SK-N-SH (cell line): ENCODE results near the gene CARMIL3. TPM values are rescaled to one million over a fixed set of nuclear protein-coding genes. Genes with fewer than 3 reads are reported as not detected.
A peak's percentile ranks its signal among the peaks of the same experiment; 100 is the strongest.

ENCODE experiments used
- CTCF ChIA-PET: fragments of 300-600, 350-600 bp; formaldehyde crosslinking; extraction: SDS; loops from one replicate; lab custom pipeline; 2021; lab: Yijun Ruan, JAX
- POLR2A ChIA-PET: fragments of 350-600 bp; sonication (Branson Sonifier 250); formaldehyde crosslinking; extraction: SDS; loops from one replicate; lab custom pipeline; 2020; ENCODE audit warnings: antibody characterized with exemption, inconsistent platforms; lab: Yijun Ruan, JAX
- DNase-seq: peaks from one replicate; pipeline ENCODE4 v3.0.0; 2012
- H2AFZ ChIP-seq: fragments of 200-600 bp; sonication (generic); 2 replicates; pipeline ENCODE4 v1.8.1; 2016; ENCODE audit warnings: antibody characterized with exemption, mild to moderate bottlenecking, low read depth
- H3F3A ChIP-seq: fragments of 200-600 bp; sonication (generic); replicated peaks from 2 replicates; pipeline ENCODE3; 2016; ENCODE audit warnings: antibody characterized with exemption, mild to moderate bottlenecking; ENCODE audit not compliant: insufficient read depth
- H3K27ac ChIP-seq, 2 experiments: fragments of 200-500 bp in 1 of 2; fragments of 200-600 bp in 1 of 2; sonication (Bioruptor generic) in 1 of 2; sonication (generic), shearing (Covaris generic) in 1 of 2; 2 replicates each; pipeline versions ENCODE4 v1.5.1 to v1.6.1; 2014 to 2016; ENCODE audit warnings: low read depth in 2 of 2, inconsistent platforms in 1 of 2, low read length in 1 of 2, mild to moderate bottlenecking in 1 of 2, mixed read lengths in 1 of 2
- H3K27me3 ChIP-seq: fragments of 200-600 bp; sonication (generic), shearing (Covaris generic); 2 replicates; pipeline ENCODE4 v1.6.1; 2016; ENCODE audit warnings: mixed run types; ENCODE audit not compliant: insufficient read depth
- H3K36me3 ChIP-seq, 2 experiments: fragments of 200-500 bp in 1 of 2; fragments of 200-600 bp in 1 of 2; sonication (Bioruptor generic) in 1 of 2; sonication (generic) in 1 of 2; replicated peaks in 1 of 2; 2 replicates each; pipeline versions ENCODE3 to v1.5.1; 2014 to 2016; ENCODE audit warnings: low read length in 1 of 2, mild to moderate bottlenecking in 1 of 2; ENCODE audit not compliant: insufficient read depth in 2 of 2, control insufficient read depth in 1 of 2
- H3K4me1 ChIP-seq, 2 experiments: fragments of 200-500 bp in 1 of 2; fragments of 200-600 bp in 1 of 2; sonication (Bioruptor generic) in 1 of 2; sonication (generic), shearing (Covaris generic) in 1 of 2; 2 replicates each; pipeline versions ENCODE4 v1.5.1 to v1.6.1; 2014 to 2016; ENCODE audit warnings: low read depth in 1 of 2, low read length in 1 of 2, mixed run types in 1 of 2; ENCODE audit not compliant: insufficient read depth in 2 of 2, control insufficient read depth in 1 of 2
- H3K4me2 ChIP-seq: fragments of 200-600 bp; sonication (generic), shearing (Covaris generic); 2 replicates; pipeline ENCODE4 v1.6.1; 2017; ENCODE audit warnings: mixed run types
- H3K4me3 ChIP-seq, 2 experiments: fragments of 200-500 bp in 1 of 2; fragments of 200-600 bp in 1 of 2; sonication (Bioruptor generic) in 1 of 2; sonication (generic), shearing (Covaris generic) in 1 of 2; 2 replicates each; pipeline versions ENCODE4 v1.5.1 to v1.8.1; 2014 to 2016; ENCODE audit warnings: low read depth in 2 of 2, inconsistent platforms in 1 of 2, low read length in 1 of 2, mild to moderate bottlenecking in 1 of 2, mixed read lengths in 1 of 2, moderate library complexity in 1 of 2
- H3K79me2 ChIP-seq: fragments of 200-600 bp; sonication (generic); 2 replicates; pipeline ENCODE4 v1.8.1; 2017; ENCODE audit warnings: mild to moderate bottlenecking; ENCODE audit not compliant: insufficient read depth
- H3K9ac ChIP-seq: fragments of 200-600 bp; sonication (generic); 2 replicates; pipeline ENCODE4 v1.6.1; 2017; ENCODE audit warnings: mixed run types
- H3K9me2 ChIP-seq: fragments of 200-600 bp; sonication (generic); 2 replicates; pipeline ENCODE4 v1.6.1; 2017; ENCODE audit warnings: mixed run types
- H3K9me3 ChIP-seq: fragments of 200-600 bp; sonication (generic); 2 replicates; pipeline ENCODE4 v1.6.1; 2017; ENCODE audit warnings: mixed run types, mild to moderate bottlenecking, moderate library complexity
- H4K20me1 ChIP-seq: fragments of 200-600 bp; sonication (generic); 2 replicates; pipeline ENCODE4 v1.6.1; 2017; ENCODE audit warnings: mild to moderate bottlenecking, mixed run types; ENCODE audit not compliant: insufficient read depth
- CTCF ChIP-seq: fragments of 200-600 bp; sonication (generic); IDR thresholded peaks from 2 replicates; pipeline ENCODE4 v1.6.1; 2017; ENCODE audit warnings: antibody characterized with exemption, mild to moderate bottlenecking, moderate library complexity
- EP300 ChIP-seq, 2 experiments: IDR thresholded peaks; 2 replicates each; pipeline versions ENCODE4 v1.4.0 to v1.6.1; 2012; ENCODE audit warnings: borderline replicate concordance in 1 of 2, low read depth in 1 of 2, low read length in 1 of 2
- EZH2phosphoT487 ChIP-seq: fragments of 200-600 bp; sonication (generic); IDR thresholded peaks from 2 replicates; pipeline ENCODE4 v1.6.1; 2017; ENCODE audit warnings: low read depth, mixed run types, mild to moderate bottlenecking, antibody characterized with exemption, moderate library complexity, borderline replicate concordance
- FOXM1 ChIP-seq: IDR thresholded peaks from 2 replicates; pipeline ENCODE4 v1.4.0; 2012; ENCODE audit warnings: low read depth, mild to moderate bottlenecking
- GATA2 ChIP-seq: sonication (generic); formaldehyde crosslinking; IDR thresholded peaks from 2 replicates; pipeline ENCODE4 v1.5.0; 2020; ENCODE audit warnings: mild to moderate bottlenecking, missing genetic modification reagents
- IRF3 ChIP-seq: fragments of 150-350 bp; IDR thresholded peaks from 2 replicates; pipeline ENCODE4 v1.6.1; 2016; ENCODE audit warnings: mild to moderate bottlenecking, low read depth, low read length
- JUND ChIP-seq: IDR thresholded peaks from 2 replicates; pipeline ENCODE4 v1.4.0; 2012
- MXI1 ChIP-seq: IDR thresholded peaks from 2 replicates; pipeline ENCODE4 v1.6.1; 2012; ENCODE audit warnings: mild to moderate bottlenecking, low read depth, low read length, improper control_type of control experiment
- NFIC ChIP-seq: IDR thresholded peaks from 2 replicates; pipeline ENCODE4 v1.4.0; 2012; ENCODE audit warnings: borderline replicate concordance
- NRF1 ChIP-seq: IDR thresholded peaks from 2 replicates; pipeline ENCODE4 v1.6.1; 2012; ENCODE audit warnings: low read depth, mild to moderate bottlenecking, low read length
- REST ChIP-seq: IDR thresholded peaks from 2 replicates; pipeline ENCODE4 v1.6.1; 2012; ENCODE audit warnings: mild to moderate bottlenecking, low read depth, low read length, moderate library complexity
- RFX5 ChIP-seq: IDR thresholded peaks from 2 replicates; pipeline ENCODE4 v1.6.1; 2012; ENCODE audit warnings: mild to moderate bottlenecking, improper control_type of control experiment, low read length
- SMC3 ChIP-seq: IDR thresholded peaks from 2 replicates; pipeline ENCODE4 v1.6.1; 2012; ENCODE audit warnings: low read depth, low read length, improper control_type of control experiment
- TEAD4 ChIP-seq: IDR thresholded peaks from 2 replicates; pipeline ENCODE4 v1.4.0; 2012; ENCODE audit warnings: mild to moderate bottlenecking, borderline replicate concordance; ENCODE audit not compliant: insufficient read depth
- WGBS: methylation state at CpG from one replicate; pipeline ENCODE4 v1.1.6; 2017; ENCODE audit warnings: low lambda C conversion rate; 5-methylcytosine and 5-hydroxymethylcytosine counted together
- polyA plus RNA-seq, 3 experiments: library from polyadenylated mRNA; depleted of rRNA; stranded (reverse); fragments of >200 nt; gene quantifications; 2 replicates each; pipeline ENCODE4 v1.2.3, GENCODE V29; 2012

CARMIL3 gene
- polyA plus RNA-seq, 1 of the 3 experiments (the other 2 are of a cell fraction): 0.43 TPM

GRCh38 chr14:24053548-24054323, 1.9 kb downstream of the CARMIL3 start:
- WGBS: 59% methylated on average over 8 of the region's 10 CpGs
- POLR2A ChIA-PET: interaction anchor here (1.2 to 3.1 kb wide), 4 partner anchors 26 to 60 kb away, joined by 4 to 14 read pairs (median 6); partner anchors contain the start of gene PCK2
- H3K27ac ChIP-seq: no peak overlapping the region

More at GRCh38 chr14:24053548-24054323, 1.9 kb downstream of the CARMIL3 start:
- Histone ChIP-seq H3K4me3 (no peak overlapping the region), H3K36me3 (no peaks in the 10 kb centered on the region), H3K9me2 (no peaks in the 10 kb centered on the region)
- TF ChIP-seq EZH2phosphoT487: no peak
- no peak for TF ChIP-seq REST
- no peak for TF ChIP-seq JUND
- TF ChIP-seq MXI1: no peak
- TF ChIP-seq GATA2: no peak
- TF ChIP-seq FOXM1: no peak
- TF ChIP-seq NFIC: no peak
- TF ChIP-seq NRF1: no peak
- no peak for TF ChIP-seq IRF3
- no peak for TF ChIP-seq RFX5
- TF ChIP-seq EP300 (IDR thresholded peaks at IDR 0.05; ENCODE audit: borderline replicate concordance in 1 of 2, low read depth in 1 of 2, low read length in 1 of 2): no peak
- no peak for TF ChIP-seq TEAD4
- TF ChIP-seq SMC3: no peak
- no peak for TF ChIP-seq CTCF
- TF ChIP-seq, all 33 proteins: peak for 0
- Histone ChIP-seq H3K9ac (no peak overlapping the region), H2AFZ (no peak overlapping the region), H3F3A (no peaks in the 10 kb centered on the region), H3K9me3 (no peaks in the 10 kb centered on the region), H3K79me2 (no peaks in the 10 kb centered on the region), H3K4me1 (peaks cover 0 to 20% of the 10 kb centered on the region in 2 experiments; a peak in 1 of 4 replicates), H3K4me2 (no peak overlapping the region), H4K20me1 (no peaks in the 10 kb centered on the region), H3K27me3 (no peaks in the 10 kb centered on the region)
- CTCF ChIA-PET: interaction anchor here (0.6 to 42.8 kb wide), 7 partner anchors 8 to 244 kb away, joined by 3 to 1159 read pairs (median 3); partner anchors contain the start of gene PCK2
- DNase-seq: peak; percentile 12
